ENCODE data around the gene LRRC4C. TPM values are rescaled to one million over a fixed set of nuclear protein-coding genes. Genes with fewer than 3 reads are reported as not detected.

The LRRC4C gene
- total RNA-seq, 2 donors from 2014 or later = 2.7 to 2.8 TPM

GRCh38 chr11:40095446-40095845 lies 1364.0 kb downstream of the LRRC4C start:
- H3K27me3 ChIP-seq = no peaks in the 10 kb centered on the region
- H3K27ac ChIP-seq = no peak overlapping the region
- TF ChIP-seq, protein P1, sequence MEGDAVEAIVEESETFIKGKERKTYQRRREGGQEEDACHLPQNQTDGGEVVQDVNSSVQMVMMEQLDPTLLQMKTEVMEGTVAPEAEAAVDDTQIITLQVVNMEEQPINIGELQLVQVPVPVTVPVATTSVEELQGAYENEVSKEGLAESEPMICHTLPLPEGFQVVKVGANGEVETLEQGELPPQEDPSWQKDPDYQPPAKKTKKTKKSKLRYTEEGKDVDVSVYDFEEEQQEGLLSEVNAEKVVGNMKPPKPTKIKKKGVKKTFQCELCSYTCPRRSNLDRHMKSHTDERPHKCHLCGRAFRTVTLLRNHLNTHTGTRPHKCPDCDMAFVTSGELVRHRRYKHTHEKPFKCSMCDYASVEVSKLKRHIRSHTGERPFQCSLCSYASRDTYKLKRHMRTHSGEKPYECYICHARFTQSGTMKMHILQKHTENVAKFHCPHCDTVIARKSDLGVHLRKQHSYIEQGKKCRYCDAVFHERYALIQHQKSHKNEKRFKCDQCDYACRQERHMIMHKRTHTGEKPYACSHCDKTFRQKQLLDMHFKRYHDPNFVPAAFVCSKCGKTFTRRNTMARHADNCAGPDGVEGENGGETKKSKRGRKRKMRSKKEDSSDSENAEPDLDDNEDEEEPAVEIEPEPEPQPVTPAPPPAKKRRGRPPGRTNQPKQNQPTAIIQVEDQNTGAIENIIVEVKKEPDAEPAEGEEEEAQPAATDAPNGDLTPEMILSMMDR (IDR thresholded peaks at IDR 0.05) = no peak
- DNase-seq (ENCODE audit: low spot score) = no peak
- no peaks in the 10 kb centered on the region for H3K4me1 ChIP-seq
- no peak overlapping the region for H3K4me3 ChIP-seq
- H3K9me3 ChIP-seq = no peaks in the 10 kb centered on the region
- H3K36me3 ChIP-seq = no peaks in the 10 kb centered on the region

- Histone ChIP-seq H3K27ac (no peak overlapping the region), H3K4me3 (no peak overlapping the region), H3K9me3 (no peaks in the 10 kb centered on the region), H3K36me3 (no peaks in the 10 kb centered on the region), H3K27me3 (no peaks in the 10 kb centered on the region), H3K4me1 (no peaks in the 10 kb centered on the region)
- TF ChIP-seq, protein P1 (IDR thresholded peaks at IDR 0.05) = no peak
- DNase-seq (ENCODE audit: low spot score) = no peak
These were observed 1364.5 kb downstream of the LRRC4C start for GRCh38 chr11:40094954-40095353.

GRCh38 chr11:40080434-40080833 lies 1379.0 kb downstream of the LRRC4C start:
- TF ChIP-seq, protein P1 (IDR thresholded peaks at IDR 0.05) = no peak
- no peak for DNase-seq (ENCODE audit: low spot score)
- Histone ChIP-seq H3K4me1 (no peaks in the 10 kb centered on the region), H3K36me3 (no peaks in the 10 kb centered on the region), H3K4me3 (no peak overlapping the region), H3K9me3 (no peaks in the 10 kb centered on the region), H3K27ac (no peak overlapping the region), H3K27me3 (no peaks in the 10 kb centered on the region)

All from right atrium auricular region (tissue), 2 donors.